Measurements from ENCODE around the gene PDZK1IP1. TPM values are rescaled to one million over a fixed set of nuclear protein-coding genes. Genes with fewer than 3 reads are reported as not detected.
"Not testable (repeated sequence)": the region's sequence is repeated elsewhere in the genome, so short reads cannot be mapped to it uniquely, and the experiment has no call there.

Gene PDZK1IP1
- total RNA-seq, 2 experiments from 2014 or later: not detected

GRCh38 chr1:47198214-47198613, 8.4 kb upstream of the PDZK1IP1 start:
- H3K36me3 Mint-ChIP-seq: no peaks in the 10 kb centered on the region
- ATAC-seq (ENCODE audit: low read depth) (no peak), DNase-seq (no peak)
- peaks cover 2% of the 10 kb centered on the region for H3K9me3 Mint-ChIP-seq
- POLR2A ChIA-PET: no interaction called here
- peaks cover 41% of the 10 kb centered on the region for H3K27me3 Mint-ChIP-seq
- no peaks in the 10 kb centered on the region for H3K4me1 Mint-ChIP-seq
- H3K27ac Mint-ChIP-seq: no peak overlapping the region
- no peak overlapping the region for H3K4me3 Mint-ChIP-seq

DNA sequence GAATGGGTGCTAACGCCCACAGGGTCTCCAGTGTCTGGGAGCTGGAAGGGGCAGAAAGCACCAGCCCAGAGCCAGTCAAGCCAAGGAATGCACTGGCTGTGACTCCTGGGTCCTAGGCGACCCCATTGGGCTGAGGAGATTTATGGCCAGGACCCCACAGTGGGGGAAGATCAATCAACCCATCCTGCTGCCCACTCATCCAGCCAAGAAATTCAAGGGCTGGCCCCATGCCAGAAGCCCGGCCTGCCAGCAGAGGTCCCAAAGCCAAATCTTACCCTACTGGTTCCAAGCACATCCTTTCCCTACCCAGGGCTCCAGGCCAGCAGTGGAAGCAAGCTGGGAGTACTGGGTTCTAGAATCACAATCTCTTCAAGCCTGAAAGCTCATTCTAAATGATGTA, 6.8 kb upstream of the PDZK1IP1 start:
- Mint-ChIP-seq H3K27ac (no peak overlapping the region), H3K36me3 (no peaks in the 10 kb centered on the region), H3K9me3 (no peaks in the 10 kb centered on the region), H3K4me3 (no peak overlapping the region), H3K4me1 (peaks cover 2% of the 10 kb centered on the region), H3K27me3 (peaks cover 31% of the 10 kb centered on the region)
- DNase-seq: no peak
- ATAC-seq (ENCODE audit: low read depth): no peak
- POLR2A ChIA-PET: no interaction called here

GRCh38 chr1:47195981-47196380, 6.1 kb upstream of the PDZK1IP1 start:
- POLR2A ChIA-PET; H3K27ac Mint-ChIP-seq; ATAC-seq (ENCODE audit: low read depth); DNase-seq; H3K36me3 Mint-ChIP-seq; H3K4me3 Mint-ChIP-seq; H3K9me3 Mint-ChIP-seq; H3K4me1 Mint-ChIP-seq: not testable (repeated sequence)
- H3K27me3 Mint-ChIP-seq: peaks cover 25% of the 10 kb centered on the region

DNA sequence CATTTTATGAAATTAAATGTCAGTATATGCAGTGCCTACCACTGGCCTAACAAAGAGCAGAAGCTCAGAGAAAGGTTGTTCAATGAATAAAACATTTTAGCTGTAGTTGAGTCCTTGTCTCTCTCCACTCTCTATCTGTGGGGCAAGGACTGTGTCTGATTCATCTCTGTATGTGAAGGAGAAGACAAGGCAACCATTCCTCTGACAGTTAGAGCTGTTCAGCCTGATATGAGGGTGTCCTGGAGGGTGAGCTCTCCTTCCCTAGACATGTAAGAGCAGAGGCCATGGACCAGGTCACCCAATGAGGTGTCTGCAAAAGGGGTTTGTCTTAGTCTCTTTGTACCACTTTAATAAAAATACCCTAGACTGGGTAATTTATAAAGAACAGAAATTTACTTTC, 4.5 kb upstream of the PDZK1IP1 start:
- POLR2A ChIA-PET: no interaction called here
- no peaks in the 10 kb centered on the region for H3K9me3 Mint-ChIP-seq
- no peak for ATAC-seq (ENCODE audit: low read depth)

DNA sequence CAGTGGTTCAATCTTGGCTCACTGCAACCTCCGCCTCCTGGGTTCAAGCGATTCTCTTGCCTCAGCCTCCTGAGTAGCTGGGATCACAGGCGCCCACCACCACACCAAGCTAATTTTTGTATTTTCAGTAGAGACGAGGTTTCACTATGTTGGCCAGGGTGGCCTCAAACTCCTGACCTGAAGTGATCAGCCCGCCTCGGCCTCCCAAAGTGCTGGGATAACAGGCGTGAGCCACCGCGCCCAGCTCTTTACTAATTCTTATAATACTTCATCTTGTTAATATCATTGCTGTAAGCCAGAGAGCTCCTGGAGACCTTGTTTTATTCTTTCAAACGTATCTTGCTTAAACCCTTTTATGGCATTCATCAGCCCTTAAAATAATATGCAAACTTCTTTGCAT, 3.7 kb upstream of the PDZK1IP1 start:
- H3K27me3 Mint-ChIP-seq: peaks cover 12% of the 10 kb centered on the region
- not testable (repeated sequence) for H3K36me3 Mint-ChIP-seq; H3K9me3 Mint-ChIP-seq; ATAC-seq (ENCODE audit: low read depth); H3K27ac Mint-ChIP-seq; H3K4me3 Mint-ChIP-seq; H3K4me1 Mint-ChIP-seq; DNase-seq
- POLR2A ChIA-PET: interaction anchor here (0.6 kb wide), 1 partner anchor 63 kb away, joined by 4 read pairs; no protein-coding TSS in a partner anchor

More for the DNA sequence above, 4.5 kb upstream of the PDZK1IP1 start:
- DNase-seq: no peak
- H3K4me3 Mint-ChIP-seq: no peak overlapping the region
- H3K4me1 Mint-ChIP-seq: peaks cover 2% of the 10 kb centered on the region
- H3K27me3 Mint-ChIP-seq: peaks cover 15% of the 10 kb centered on the region
- no peak overlapping the region for H3K27ac Mint-ChIP-seq
- no peaks in the 10 kb centered on the region for H3K36me3 Mint-ChIP-seq

DNA sequence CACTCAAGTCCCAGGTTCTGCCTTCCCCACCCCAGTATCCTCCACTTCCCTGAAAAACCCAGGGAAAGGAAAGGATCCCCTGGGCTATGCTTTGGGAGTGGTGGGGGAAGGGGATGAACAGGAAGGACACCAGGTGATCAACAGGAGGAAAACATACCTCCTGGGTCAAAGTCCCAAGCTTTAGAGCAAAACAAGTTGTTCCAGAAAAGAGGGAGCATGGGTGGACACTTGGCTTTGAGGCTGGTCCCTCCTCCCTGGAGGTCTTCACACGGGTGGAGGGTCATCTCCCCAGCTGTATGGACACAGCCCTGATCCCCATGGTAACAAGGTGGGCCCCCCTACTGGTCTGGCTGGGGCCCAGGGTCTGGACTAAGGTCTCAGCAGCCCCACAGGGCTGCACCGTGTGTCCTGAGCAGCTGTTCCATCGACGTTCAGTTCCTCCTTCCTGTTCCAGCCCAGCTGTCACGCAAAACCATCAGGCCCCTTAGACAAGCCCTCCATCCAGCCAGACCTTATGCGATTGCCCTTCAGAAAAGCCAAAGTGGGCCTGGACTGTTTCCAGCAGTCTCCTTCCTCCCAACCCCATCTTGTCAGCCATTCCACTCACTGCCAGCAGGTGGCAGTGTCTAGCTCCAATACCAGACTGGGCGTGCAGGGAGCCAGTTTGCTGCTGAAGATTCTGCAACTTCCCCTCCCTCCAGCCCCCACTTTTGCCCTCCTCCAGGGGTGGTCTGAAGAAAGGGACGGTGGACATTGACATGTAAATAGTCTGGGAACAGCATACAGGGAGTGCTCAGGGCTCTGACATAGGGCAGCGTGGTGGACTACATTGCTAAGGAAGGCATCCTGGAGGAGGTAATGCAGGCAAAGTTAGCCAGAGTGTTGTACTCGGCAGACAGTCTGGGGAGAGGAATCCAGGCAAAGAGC, 2.9 kb upstream of the PDZK1IP1 start:
- H3K27me3 Mint-ChIP-seq: peaks cover 6% of the 10 kb centered on the region

GRCh38 chr1:47191940-47192457, 2.2 kb upstream of the PDZK1IP1 start:
- POLR2A ChIA-PET: no interaction called here
- ATAC-seq (ENCODE audit: low read depth): no peak
- H3K4me3 Mint-ChIP-seq: no peak overlapping the region
- H3K27me3 Mint-ChIP-seq: peaks cover 3% of the 10 kb centered on the region
- H3K27ac Mint-ChIP-seq: no peak overlapping the region
- no peaks in the 10 kb centered on the region for H3K36me3 Mint-ChIP-seq
- H3K4me1 Mint-ChIP-seq: peaks cover 2% of the 10 kb centered on the region
- H3K9me3 Mint-ChIP-seq: no peaks in the 10 kb centered on the region
- no peak for DNase-seq

More for the DNA sequence above, 2.9 kb upstream of the PDZK1IP1 start:
- peaks cover 2% of the 10 kb centered on the region for H3K4me1 Mint-ChIP-seq
- ATAC-seq (ENCODE audit: low read depth) (peak; percentile 73), DNase-seq (peak; percentile 72)
- no peaks in the 10 kb centered on the region for H3K9me3 Mint-ChIP-seq
- H3K36me3 Mint-ChIP-seq: no peaks in the 10 kb centered on the region
- peak overlapping the region; percentile 74 for H3K27ac Mint-ChIP-seq
- H3K4me3 Mint-ChIP-seq: no peak overlapping the region
- POLR2A ChIA-PET: interaction anchor here (0.6 kb wide), 1 partner anchor 63 kb away, joined by 4 read pairs; no protein-coding TSS in a partner anchor

DNA sequence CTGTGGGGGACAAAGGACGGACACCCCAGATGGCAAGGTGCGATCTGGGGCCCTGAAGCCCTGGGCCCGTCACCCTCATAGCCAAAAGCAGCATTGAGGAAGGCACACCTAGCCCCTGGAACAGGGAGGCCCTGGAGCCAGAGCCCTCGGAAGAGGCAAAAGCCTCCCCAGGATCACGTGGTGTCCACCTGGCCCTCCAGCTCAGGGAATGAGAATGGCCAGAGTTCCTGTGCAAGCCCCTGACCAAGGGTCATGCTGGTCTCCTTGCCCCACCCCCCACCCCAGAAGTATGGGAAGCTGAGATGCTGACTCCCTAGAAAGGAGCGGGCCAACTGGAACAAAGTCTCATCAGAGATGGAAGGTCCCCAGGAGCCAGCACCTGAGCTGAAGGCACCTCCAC, 1.0 kb upstream of the PDZK1IP1 start:
- DNase-seq (no peak), ATAC-seq (ENCODE audit: low read depth) (no peak)
- POLR2A ChIA-PET: no interaction called here
- peaks cover 2% of the 10 kb centered on the region for H3K4me1 Mint-ChIP-seq
- H3K36me3 Mint-ChIP-seq: no peaks in the 10 kb centered on the region
- H3K9me3 Mint-ChIP-seq: no peaks in the 10 kb centered on the region
- H3K4me3 Mint-ChIP-seq: no peak overlapping the region
- H3K27ac Mint-ChIP-seq: no peak overlapping the region
- peaks cover under 1% of the 10 kb centered on the region for H3K27me3 Mint-ChIP-seq

DNA sequence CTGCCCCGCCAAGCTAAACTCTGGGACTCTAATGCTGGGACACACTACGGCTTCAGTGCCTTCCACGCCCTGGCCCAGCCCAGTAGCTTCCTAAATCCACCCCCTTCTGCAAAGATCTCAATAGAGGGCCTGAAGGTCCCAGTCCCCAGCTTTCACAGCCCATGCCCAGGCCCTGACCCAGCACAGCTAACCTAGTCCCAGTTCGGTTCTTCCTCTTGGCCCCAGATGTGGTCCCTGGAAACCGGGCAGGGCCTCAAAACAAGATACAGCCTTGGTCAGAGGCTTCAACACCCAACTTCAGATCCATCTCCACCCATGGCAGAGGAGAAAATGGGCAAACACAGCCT, 646 bp upstream of the PDZK1IP1 start:
- no peak for DNase-seq
- H3K27me3 Mint-ChIP-seq: no peaks in the 10 kb centered on the region
- peaks cover 2% of the 10 kb centered on the region for H3K4me1 Mint-ChIP-seq
- H3K36me3 Mint-ChIP-seq: no peaks in the 10 kb centered on the region
- ATAC-seq (ENCODE audit: low read depth): no peak
- no peaks in the 10 kb centered on the region for H3K9me3 Mint-ChIP-seq
- POLR2A ChIA-PET: no interaction called here
- no peak overlapping the region for H3K27ac Mint-ChIP-seq
- no peak overlapping the region for H3K4me3 Mint-ChIP-seq

GRCh38 chr1:47188791-47189785, 748 bp downstream of the PDZK1IP1 start:
- DNase-seq: no peak
- POLR2A ChIA-PET: no interaction called here
- H3K4me1 Mint-ChIP-seq: peaks cover 2% of the 10 kb centered on the region

DNA sequence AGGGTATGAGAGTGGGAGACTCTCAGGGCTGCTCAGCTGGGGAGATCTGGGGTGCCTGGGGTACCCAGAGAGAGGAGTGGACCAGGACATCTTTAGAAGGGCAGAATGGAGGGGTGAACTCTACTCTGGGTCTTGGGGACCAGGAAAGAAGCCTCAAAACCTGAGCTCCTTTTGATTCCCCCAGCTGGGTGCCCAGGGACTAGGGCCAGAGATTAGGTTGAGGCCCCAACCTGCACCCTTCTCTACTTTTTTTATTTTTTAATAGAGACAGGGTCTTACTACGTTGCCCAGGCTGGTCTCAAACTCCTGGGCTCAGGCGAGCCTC, 1.9 kb downstream of the PDZK1IP1 start:
- Mint-ChIP-seq H3K4me3 (no peak overlapping the region), H3K9me3 (no peaks in the 10 kb centered on the region), H3K27me3 (no peaks in the 10 kb centered on the region), H3K36me3 (no peaks in the 10 kb centered on the region), H3K27ac (no peak overlapping the region), H3K4me1 (peaks cover 2% of the 10 kb centered on the region)
- ATAC-seq (ENCODE audit: low read depth): no peak
- no peak for DNase-seq
- POLR2A ChIA-PET: no interaction called here

More at GRCh38 chr1:47188791-47189785, 748 bp downstream of the PDZK1IP1 start:
- Mint-ChIP-seq H3K27me3 (no peaks in the 10 kb centered on the region), H3K9me3 (no peaks in the 10 kb centered on the region), H3K27ac (no peak overlapping the region), H3K36me3 (no peaks in the 10 kb centered on the region), H3K4me3 (no peak overlapping the region)
- no peak for ATAC-seq (ENCODE audit: low read depth)

DNA sequence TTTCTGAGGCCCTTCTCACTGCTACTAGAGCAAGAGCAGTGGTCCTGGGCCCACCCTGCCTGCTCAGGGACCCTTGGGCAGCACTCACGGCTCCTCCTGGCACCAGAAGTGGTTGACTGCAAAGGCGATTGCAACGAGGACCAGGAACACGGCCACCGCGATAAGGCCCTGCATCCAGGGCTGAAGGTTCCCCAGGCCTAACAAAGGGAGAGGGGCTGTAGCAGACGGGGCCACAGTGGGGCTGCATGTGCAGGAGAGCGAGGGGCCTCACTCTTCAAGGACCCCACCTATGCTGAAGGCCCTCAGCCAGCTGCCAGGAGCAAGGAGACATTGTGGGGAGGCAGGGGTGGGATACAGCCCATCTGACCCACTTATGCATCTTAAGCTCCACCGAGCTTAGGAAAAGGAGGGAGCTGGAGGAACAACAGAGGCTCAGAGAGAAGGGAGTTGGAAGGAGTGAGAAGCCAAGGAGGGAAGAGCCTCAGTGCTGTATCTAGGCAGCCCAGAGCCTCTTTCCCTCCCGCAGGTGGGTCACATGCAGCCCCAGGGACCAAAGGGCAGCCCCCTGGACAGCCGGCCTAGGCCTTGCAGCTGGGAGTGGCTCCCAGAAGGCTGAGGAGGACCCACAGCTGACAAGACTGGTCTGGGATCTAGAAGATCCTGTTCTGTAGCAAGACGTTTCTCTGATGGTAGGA, 2.5 kb downstream of the PDZK1IP1 start:
- DNase-seq (no peak), ATAC-seq (ENCODE audit: low read depth) (no peak)
- Mint-ChIP-seq H3K27me3 (no peaks in the 10 kb centered on the region), H3K4me1 (no peaks in the 10 kb centered on the region), H3K27ac (no peak overlapping the region), H3K36me3 (no peaks in the 10 kb centered on the region), H3K9me3 (no peaks in the 10 kb centered on the region), H3K4me3 (no peak overlapping the region)
- POLR2A ChIA-PET: no interaction called here

Data from activated naive CD8-positive, alpha-beta T cell treated with anti-CD3 and anti-CD28 coated beads, Interleukin-2, amount 10 ng/mL, durations not matched to agents 7 days and 5 days (primary cell).